Non-pigmented ciliary epithelial cell (primary cell): ENCODE measurements around the gene DGCR6L.
"Not testable (repeated sequence)": the region's sequence is repeated elsewhere in the genome, so short reads cannot be mapped to it uniquely, and the experiment has no call there.

Source experiments
- DNase-seq: peaks from one replicate; pipeline ENCODE4 v3.0.0-alpha.2; 2010; ENCODE audit warnings: low read depth

The DGCR6L gene

GRCh38 chr22:20275836-20276235 lies 44.0 kb downstream of the DGCR6L start:
- no peak for DNase-seq

- DNase-seq = not testable (repeated sequence)
These were observed 44.5 kb downstream of the DGCR6L start for GRCh38 chr22:20275325-20275724.

- DNase-seq = not testable (repeated sequence)
These were observed 45.5 kb downstream of the DGCR6L start for GRCh38 chr22:20274374-20274773.

- DNase-seq = no peak
These were observed 46.1 kb downstream of the DGCR6L start for GRCh38 chr22:20273758-20274181.

GRCh38 chr22:20272700-20273099 lies 47.2 kb downstream of the DGCR6L start:
- no peak for DNase-seq

GRCh38 chr22:20272174-20272573 lies 47.7 kb downstream of the DGCR6L start:
- no peak for DNase-seq

- no peak for DNase-seq
These were observed 48.5 kb downstream of the DGCR6L start for GRCh38 chr22:20271114-20271994.

GRCh38 chr22:20270190-20271113 lies 49.4 kb downstream of the DGCR6L start:
- DNase-seq = not testable (repeated sequence)

GRCh38 chr22:20269673-20270072 lies 50.2 kb downstream of the DGCR6L start:
- DNase-seq = not testable (repeated sequence)

- not testable (repeated sequence) for DNase-seq
These were observed 50.7 kb downstream of the DGCR6L start for GRCh38 chr22:20269201-20269600.

- no peak for DNase-seq
These were observed 51.4 kb downstream of the DGCR6L start, which contains the start of gene RTN4R for GRCh38 chr22:20268279-20269012. RTN4R (minus strand) TSS chr22:20268318; CDS start chr22:20268092, 226 bp downstream.

- no peak for DNase-seq
These were observed 52.2 kb downstream of the DGCR6L start for GRCh38 chr22:20267441-20268278.

- DNase-seq = not testable (repeated sequence)
These were observed 53.0 kb downstream of the DGCR6L start for GRCh38 chr22:20266667-20267440.

GRCh38 chr22:20265772-20266666 lies 53.8 kb downstream of the DGCR6L start:
- not testable (repeated sequence) for DNase-seq

GRCh38 chr22:20264614-20265452 lies 55.0 kb downstream of the DGCR6L start:
- no peak for DNase-seq
